LNCaP clone FGC (cell line): ENCODE results near the gene ABHD17A.

ENCODE experiments used
- DNase-seq: peaks from one replicate; pipeline ENCODE4 v3.0.0-alpha.2; 2011; ENCODE audit warnings: low read depth
- H3K4me3 ChIP-seq: 2 replicates; pipeline ENCODE4 v1.5.1; 2011; ENCODE audit warnings: mild to moderate bottlenecking, low read depth, low read length, control low read depth
- CTCF ChIP-seq: IDR thresholded peaks from 2 replicates; pipeline ENCODE4 v1.5.1; 2012; ENCODE audit warnings: mild to moderate bottlenecking; ENCODE audit not compliant: control insufficient read depth, insufficient read depth; ENCODE audit errors: extremely low read depth

The ABHD17A gene

GRCh38 chr19:1917926-1918325 is 32.6 kb upstream of the ABHD17A start:
- H3K4me3 ChIP-seq = no peak overlapping the region
- no peak for DNase-seq
- no peak for TF ChIP-seq CTCF

- TF ChIP-seq CTCF = no peak
- no peak overlapping the region for H3K4me3 ChIP-seq
- no peak for DNase-seq
These were observed 31.9 kb upstream of the ABHD17A start for GRCh38 chr19:1917146-1917545.

GRCh38 chr19:1914826-1915341 is 29.6 kb upstream of the ABHD17A start:
- no peak for DNase-seq
- TF ChIP-seq CTCF = no peak
- no peak overlapping the region for H3K4me3 ChIP-seq

GRCh38 chr19:1913781-1914577 is 28.7 kb upstream of the ABHD17A start:
- DNase-seq = no peak
- TF ChIP-seq CTCF = no peak
- H3K4me3 ChIP-seq = no peak overlapping the region

- no peak overlapping the region for H3K4me3 ChIP-seq
- no peak for DNase-seq
- no peak for TF ChIP-seq CTCF
These were observed 27.6 kb upstream of the ABHD17A start for GRCh38 chr19:1912760-1913505.

GRCh38 chr19:1911995-1912394 is 26.7 kb upstream of the ABHD17A start:
- TF ChIP-seq CTCF = no peak
- DNase-seq = no peak
- no peak overlapping the region for H3K4me3 ChIP-seq

GRCh38 chr19:1911098-1911497 is 25.8 kb upstream of the ABHD17A start:
- TF ChIP-seq CTCF = no peak
- no peak for DNase-seq
- H3K4me3 ChIP-seq = no peak overlapping the region
